PC-3 (cell line): Measurements from ENCODE around the gene KCNQ1. TPM values are rescaled to one million over a fixed set of nuclear protein-coding genes. Genes with fewer than 3 reads are reported as not detected.

Source experiments
- ATAC-seq: fragments of 200-7000 bp; cut with Tn5 transposase; 2 replicates; pipeline ENCODE4 v1.9.1; 2020; ENCODE audit warnings: mild to moderate bottlenecking, moderate library complexity
- BruUV-seq: library from RNA; stranded (reverse); fragments of 400-500 nt; replicated peaks from 2 replicates; lab custom pipeline; 2021; lab: Mats Ljungman, UMichigan
- CTCF ChIA-PET: fragments of 300-600 bp; sonication (Branson Sonifier 250); formaldehyde crosslinking; loops from one replicate; lab custom pipeline; 2022; ENCODE audit warnings: antibody characterized with exemption; lab: Charles Lee
- POLR2A ChIA-PET: fragments of 300-600 bp; sonication (Branson Sonifier 250); formaldehyde crosslinking; loops from one replicate; lab custom pipeline; 2022; ENCODE audit warnings: antibody characterized with exemption; ENCODE audit not compliant: unreplicated experiment; lab: Charles Lee
- DNase-seq: peaks from one replicate; pipeline ENCODE4 v3.0.0-alpha.2; 2015
- H2AFZ ChIP-seq: fragments of 300-600 bp; sonication (generic); 2 replicates; pipeline ENCODE4 v1.6.0; 2016; ENCODE audit warnings: antibody characterized with exemption, low read length
- H3F3A ChIP-seq: fragments of 300-600 bp; sonication (generic); one replicate; pipeline ENCODE4 v1.6.0; 2017; ENCODE audit warnings: antibody characterized with exemption, low read length, control low read depth, mild to moderate bottlenecking; ENCODE audit not compliant: unreplicated experiment
- H3K27ac ChIP-seq: fragments of 300-600 bp; sonication (generic); 2 replicates; pipeline ENCODE4 v1.5.1; 2016; ENCODE audit warnings: mild to moderate bottlenecking, low read length
- H3K27me3 ChIP-seq: fragments of 300-600 bp; sonication (generic); 2 replicates; pipeline ENCODE4 v1.6.1; 2016; ENCODE audit warnings: low read length, mixed read lengths
- H3K36me3 ChIP-seq: fragments of 300-600 bp; sonication (generic); 2 replicates; pipeline ENCODE4 v1.6.1; 2016; ENCODE audit warnings: low read depth, mixed run types, low read length, mixed read lengths
- H3K4me1 ChIP-seq: fragments of 300-600 bp; sonication (generic); 2 replicates; pipeline ENCODE4 v1.5.1; 2016; ENCODE audit warnings: low read length; ENCODE audit not compliant: insufficient read depth
- H3K4me2 ChIP-seq: fragments of 300-600 bp; sonication (generic); 2 replicates; pipeline ENCODE4 v1.6.0; 2016; ENCODE audit warnings: low read length
- H3K4me3 ChIP-seq: fragments of 300-600 bp; sonication (generic); 2 replicates; pipeline ENCODE4 v1.5.1; 2016; ENCODE audit warnings: mild to moderate bottlenecking, low read length, mixed read lengths
- H3K79me2 ChIP-seq: fragments of 300-600 bp; sonication (generic); 2 replicates; pipeline ENCODE4 v1.6.1; 2017; ENCODE audit warnings: low read length, mixed read lengths
- H3K9ac ChIP-seq: fragments of 300-600 bp; sonication (generic); 2 replicates; pipeline ENCODE4 v1.6.0; 2016; ENCODE audit warnings: mild to moderate bottlenecking, low read length
- H3K9me2 ChIP-seq: fragments of 300-600 bp; sonication (generic); replicated peaks from 2 replicates; pipeline ENCODE4 v1.6.1; 2016; ENCODE audit warnings: mixed run types, low read length, mixed read lengths
- H3K9me3 ChIP-seq: fragments of 300-600 bp; sonication (generic); 2 replicates; pipeline ENCODE4 v1.6.1; 2016; ENCODE audit warnings: low read length, mixed read lengths
- H4K20me1 ChIP-seq: fragments of 300-600 bp; sonication (generic); 2 replicates; pipeline ENCODE4 v1.6.1; 2016; ENCODE audit warnings: low read length, mixed read lengths
- CTCF ChIP-seq: fragments of 300-600 bp; sonication (generic); conservative IDR thresholded peaks from 2 replicates; pipeline ENCODE4 v1.5.1; 2017; ENCODE audit warnings: antibody characterized with exemption, low read depth, mild to moderate bottlenecking, low read length
- EZH2 ChIP-seq: fragments of 300-600 bp; sonication (generic); IDR thresholded peaks from one replicate; pipeline ENCODE4 v1.6.1; 2017; ENCODE audit warnings: antibody characterized with exemption, mild to moderate bottlenecking, low read length; ENCODE audit not compliant: unreplicated experiment
- EZH2phosphoT487 ChIP-seq: fragments of 300-600 bp; sonication (generic); IDR thresholded peaks from 2 replicates; pipeline ENCODE4 v1.6.1; 2018; ENCODE audit warnings: mild to moderate bottlenecking, antibody characterized with exemption, low read length, borderline replicate concordance
- intact Hi-C: fragments of 100-400 bp; cut with micrococcal nuclease; formaldehyde crosslinking; loops from 2 replicates; pipeline ENCODE4 v1.9.0; 2023
- total RNA-seq: library from RNA; depleted of rRNA; stranded (reverse); fragments of >200 nt; gene quantifications from 2 replicates; pipeline ENCODE4 v1.2.3, GENCODE V29; 2014

The KCNQ1 gene
- total RNA-seq, 1 experiment from 2014 or later = 0.40 TPM

- no peaks in the 10 kb centered on the region for H3K9me3 ChIP-seq
- TF ChIP-seq EZH2phosphoT487 = no peak
- TF ChIP-seq EZH2 = no peak
- TF ChIP-seq CTCF = no peak
- H4K20me1 ChIP-seq = no peaks in the 10 kb centered on the region
- no peak overlapping the region for H3K4me2 ChIP-seq
- CTCF ChIA-PET = no interaction called here
- no peaks in the 10 kb centered on the region for H3F3A ChIP-seq
- no peak overlapping the region for H3K4me3 ChIP-seq
- no peaks in the 10 kb centered on the region for H3K9me2 ChIP-seq
- POLR2A ChIA-PET = no interaction called here
- DNase-seq (no peak), ATAC-seq (no peak)
- H3K36me3 ChIP-seq = no peaks in the 10 kb centered on the region
- no peak overlapping the region for H3K9ac ChIP-seq
- intact Hi-C loops = no loop called here
- no peaks in the 10 kb centered on the region for H3K4me1 ChIP-seq
- H3K79me2 ChIP-seq = no peaks in the 10 kb centered on the region
- H3K27me3 ChIP-seq = no peaks in the 10 kb centered on the region
- no peak overlapping the region for H2AFZ ChIP-seq
- H3K27ac ChIP-seq = no peak overlapping the region
- no TSS peak for BruUV-seq
Observed at GRCh38 chr11:2724104-2724503, 279.3 kb downstream of the KCNQ1 start.

GRCh38 chr11:2724653-2725367 lies 280.0 kb downstream of the KCNQ1 start:
- DNase-seq (no peak), ATAC-seq (no peak)
- CTCF ChIA-PET = no interaction called here
- Histone ChIP-seq H2AFZ (no peak overlapping the region), H3K9me2 (no peaks in the 10 kb centered on the region), H3K27ac (no peak overlapping the region), H4K20me1 (no peaks in the 10 kb centered on the region), H3K9ac (no peak overlapping the region), H3K4me1 (no peaks in the 10 kb centered on the region), H3F3A (no peaks in the 10 kb centered on the region), H3K4me3 (no peak overlapping the region), H3K9me3 (no peaks in the 10 kb centered on the region), H3K4me2 (no peak overlapping the region), H3K79me2 (no peaks in the 10 kb centered on the region), H3K27me3 (no peaks in the 10 kb centered on the region), H3K36me3 (no peaks in the 10 kb centered on the region)
- intact Hi-C loops = no loop called here
- TF ChIP-seq EZH2 (no peak), CTCF (no peak), EZH2phosphoT487 (no peak)
- POLR2A ChIA-PET = no interaction called here
- no TSS peak for BruUV-seq
